HepG2 (cell line): ENCODE measurements around the gene TMEM255B. TPM values are rescaled to one million over a fixed set of nuclear protein-coding genes. Genes with fewer than 3 reads are reported as not detected.

Experiments used
- ARNTL ChIP-seq: sonication (generic); formaldehyde crosslinking; IDR thresholded peaks from 2 replicates; pipeline ENCODE4 v1.4.0; 2020; ENCODE audit warnings: mild to moderate bottlenecking, missing genetic modification reagents
- BHLHE40 ChIP-seq: IDR thresholded peaks from 2 replicates; pipeline ENCODE4 v1.6.1; 2011; ENCODE audit warnings: low read length, improper control_type of control experiment
- CBFB ChIP-seq: sonication (generic); formaldehyde crosslinking; IDR thresholded peaks from 2 replicates; pipeline ENCODE4 v1.4.0; 2020; ENCODE audit warnings: missing genetic modification reagents
- CTCF ChIP-seq: sonication (generic); formaldehyde crosslinking; IDR thresholded peaks from 2 replicates; pipeline ENCODE4 v1.5.0; 2020; ENCODE audit warnings: mild to moderate bottlenecking, missing genetic modification reagents, moderate library complexity
- ETV5 ChIP-seq: IDR thresholded peaks from 2 replicates; pipeline ENCODE4 v1.6.1; 2018; ENCODE audit warnings: missing biosample characterization, missing genetic modification reagents, inconsistent platforms, borderline replicate concordance
- FOXK1 ChIP-seq: sonication (generic); formaldehyde crosslinking; IDR thresholded peaks from 2 replicates; pipeline ENCODE4 v1.4.0; 2020; ENCODE audit warnings: low read depth, missing genetic modification reagents, borderline replicate concordance
- KDM5A ChIP-seq: fragments of 200-600 bp; sonication (generic); IDR thresholded peaks from 2 replicates; pipeline ENCODE4 v1.7.0; 2018; ENCODE audit warnings: antibody characterized with exemption, mild to moderate bottlenecking, low read length, borderline replicate concordance
- MAZ ChIP-seq, 2 experiments: sonication (generic) in 1 of 2; formaldehyde crosslinking in 1 of 2; IDR thresholded peaks; 2 replicates each; pipeline versions ENCODE4 v1.5.0 to v1.6.1; 2012 to 2020; ENCODE audit warnings: low read depth in 2 of 2, mild to moderate bottlenecking in 2 of 2, borderline replicate concordance in 1 of 2, improper control_type of control experiment in 1 of 2, low read length in 1 of 2, missing genetic modification reagents in 1 of 2, moderate library complexity in 1 of 2
- MYC ChIP-seq: sonication (generic); formaldehyde crosslinking; IDR thresholded peaks from 2 replicates; pipeline ENCODE4 v1.9.0; 2021; ENCODE audit warnings: missing genetic modification reagents, borderline replicate concordance
- PBX3 ChIP-seq: sonication (generic); formaldehyde crosslinking; IDR thresholded peaks from 2 replicates; pipeline ENCODE4 v1.8.1; 2023; ENCODE audit warnings: missing genetic modification reagents, inconsistent platforms, borderline replicate concordance
- RFXANK ChIP-seq: IDR thresholded peaks from 2 replicates; pipeline ENCODE4 v1.6.1; 2016
- RXRB ChIP-seq: IDR thresholded peaks from 2 replicates; pipeline ENCODE4 v1.6.1; 2016; ENCODE audit warnings: borderline replicate concordance, missing genetic modification reagents, missing compliant biosample characterization
- THRA ChIP-seq: sonication (generic); formaldehyde crosslinking; IDR thresholded peaks from 2 replicates; pipeline ENCODE4 v1.4.0; 2020; ENCODE audit warnings: missing genetic modification reagents, borderline replicate concordance
- XRCC5 ChIP-seq: fragments of 200-400 bp; formaldehyde crosslinking; optimal IDR thresholded peaks from 2 replicates; pipeline ENCODE3; 2017; ENCODE audit warnings: mild to moderate bottlenecking, low read length
- ZFP37 ChIP-seq: sonication (generic); formaldehyde crosslinking; IDR thresholded peaks from 2 replicates; pipeline ENCODE4 v1.4.0; 2020; ENCODE audit warnings: missing genetic modification reagents, borderline replicate concordance
- ZNF296 ChIP-seq: sonication (generic); formaldehyde crosslinking; conservative IDR thresholded peaks from 2 replicates; pipeline ENCODE4 v1.5.0; 2020; ENCODE audit warnings: mild to moderate bottlenecking, missing genetic modification reagents
- ZNF33B ChIP-seq: sonication (generic); formaldehyde crosslinking; IDR thresholded peaks from 2 replicates; pipeline ENCODE4 v1.5.1; 2020; ENCODE audit warnings: mild to moderate bottlenecking, missing genetic modification reagents
- ZNF564 ChIP-seq: sonication (generic); formaldehyde crosslinking; IDR thresholded peaks from 2 replicates; pipeline ENCODE4 v1.8.1; 2023; ENCODE audit warnings: mild to moderate bottlenecking, missing genetic modification reagents
- ZNF883 ChIP-seq: sonication (generic); formaldehyde crosslinking; IDR thresholded peaks from 2 replicates; pipeline ENCODE4 v1.5.1; 2020; ENCODE audit warnings: mild to moderate bottlenecking, missing genetic modification reagents; ENCODE audit errors: not compliant biosample characterization
- ZXDC ChIP-seq: sonication (generic); formaldehyde crosslinking; IDR thresholded peaks from 2 replicates; pipeline ENCODE4 v1.5.0; 2020; ENCODE audit warnings: mild to moderate bottlenecking, missing genetic modification reagents
- polyA plus RNA-seq, 8 experiments: library from polyadenylated mRNA; depleted of rRNA in 3 of 8; stranded (reverse) in 7 of 8; unstranded in 1 of 8; fragments of >200 nt; fragmentation: Illumina TruSeq in 4 of 8; extraction: Trizol in 4 of 8; gene quantifications; 2 replicates each; pipeline versions ENCODE4 v1.2.1 to v1.2.3, GENCODE V29; 2011 to 2016; ENCODE audit warnings: low read depth in 4 of 8, missing spikeins in 1 of 8, mixed read lengths in 1 of 8; ENCODE audit not compliant: insufficient read depth in 1 of 8
- total RNA-seq, 5 experiments: library from RNA; depleted of rRNA; stranded (reverse); fragments of >200 nt; fragmentation: Illumina TruSeq; extraction: Trizol; gene quantifications; 2 replicates each; pipeline ENCODE4 v1.2.3, GENCODE V29; 2016; ENCODE audit warnings: low read depth in 1 of 5

The TMEM255B gene
- total and polyA plus RNA-seq, 2 of the 13 experiments (the other 11 are each of a cell fraction or from before 2014, with no cell fraction given), result not detected

GRCh38 chr13:113816946-113817859 lies 58.2 kb downstream of the TMEM255B start (continued):
- TF ChIP-seq ZXDC (no peak), CTCF (CRISPR knock-in tag) (peak; percentile 89), THRA (CRISPR knock-in tag) (no peak), XRCC5 (peak; percentile 25), KDM5A (no peak), ZFP37 (CRISPR knock-in tag) (no peak), FOXK1 (CRISPR knock-in tag) (peak; percentile 35; the same call in 1 of the 2 replicates), BHLHE40 (peak; percentile 68), ETV5 (CRISPR knock-in tag) (0 out of 2 replicates have a peak, but pooled peaks have one; percentile 17), MAZ (IDR thresholded peaks at IDR 0.05; ENCODE audit: borderline replicate concordance, low read depth, low read length) (0 out of 2 replicates have a peak, but pooled peaks have one; percentile 28), MAZ (CRISPR knock-in tag; IDR thresholded peaks at IDR 0.05; ENCODE audit: low read depth) (no peak), RFXANK (CRISPR knock-in tag) (no peak), CBFB (0 out of 2 replicates have a peak, but pooled peaks have one; percentile 35), ZNF33B (CRISPR knock-in tag) (no peak), PBX3 (CRISPR knock-in tag) (no peak), ZNF296 (CRISPR knock-in tag) (no peak), RXRB (CRISPR knock-in tag) (no peak), ARNTL (no peak), MYC (peak; percentile 22; the same call in 1 of the 2 replicates), ZNF564 (CRISPR knock-in tag) (no peak), ZNF883 (CRISPR knock-in tag) (no peak)
